Activated CD4-positive, CD25-positive, alpha-beta regulatory T cell treated with anti-CD3 and anti-CD28 coated beads, Interleukin-2, amount 50 U/mL, for 16 hours (primary cell): ENCODE data around the gene GRID1.
"Not testable (repeated sequence)": the region's sequence is repeated elsewhere in the genome, so short reads cannot be mapped to it uniquely, and the experiment has no call there.

Source experiments
- DNase-seq: peaks from one replicate; pipeline ENCODE4 v3.0.0-alpha.2; 2020; ENCODE audit warnings: low read depth, low spot score

Gene GRID1

DNA sequence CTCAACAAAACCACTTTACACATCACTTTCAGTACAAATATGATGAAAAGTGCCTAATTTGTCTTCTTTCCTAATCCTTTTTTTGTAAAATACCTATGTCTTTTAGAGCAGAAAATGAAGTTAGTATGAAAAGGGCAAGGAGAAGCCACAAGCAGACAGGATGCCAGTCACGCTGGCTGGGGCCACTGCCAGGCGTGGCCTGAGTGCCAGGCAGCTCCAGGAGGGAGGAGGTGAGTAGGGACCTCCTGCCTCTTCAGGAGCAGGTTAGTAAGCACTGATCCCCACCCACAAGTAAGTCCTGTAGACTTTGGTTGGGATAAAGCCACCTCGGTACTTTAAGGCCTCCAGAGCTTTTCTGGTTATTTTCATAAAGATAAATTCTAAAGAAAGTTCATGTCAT is 432.0 kb downstream of the GRID1 start:
- no peak for DNase-seq

DNA sequence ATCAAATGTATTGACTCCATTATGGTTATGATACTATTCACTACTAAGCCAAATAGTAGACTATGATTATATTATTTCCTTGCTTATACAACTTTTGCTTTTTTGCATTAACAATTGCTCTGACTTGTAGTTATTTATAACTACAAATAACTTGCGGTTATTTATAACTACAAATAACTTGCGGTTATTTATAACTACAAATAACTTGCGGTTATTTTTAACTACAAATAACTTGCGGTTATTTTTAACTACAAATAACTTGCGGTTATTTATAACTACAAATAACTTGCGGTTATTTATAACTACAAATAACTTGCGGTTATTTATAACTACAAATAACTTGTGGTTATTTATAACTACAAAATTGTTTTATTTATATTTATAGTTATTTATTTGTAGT is 436.6 kb downstream of the GRID1 start:
- DNase-seq: not testable (repeated sequence)

DNA sequence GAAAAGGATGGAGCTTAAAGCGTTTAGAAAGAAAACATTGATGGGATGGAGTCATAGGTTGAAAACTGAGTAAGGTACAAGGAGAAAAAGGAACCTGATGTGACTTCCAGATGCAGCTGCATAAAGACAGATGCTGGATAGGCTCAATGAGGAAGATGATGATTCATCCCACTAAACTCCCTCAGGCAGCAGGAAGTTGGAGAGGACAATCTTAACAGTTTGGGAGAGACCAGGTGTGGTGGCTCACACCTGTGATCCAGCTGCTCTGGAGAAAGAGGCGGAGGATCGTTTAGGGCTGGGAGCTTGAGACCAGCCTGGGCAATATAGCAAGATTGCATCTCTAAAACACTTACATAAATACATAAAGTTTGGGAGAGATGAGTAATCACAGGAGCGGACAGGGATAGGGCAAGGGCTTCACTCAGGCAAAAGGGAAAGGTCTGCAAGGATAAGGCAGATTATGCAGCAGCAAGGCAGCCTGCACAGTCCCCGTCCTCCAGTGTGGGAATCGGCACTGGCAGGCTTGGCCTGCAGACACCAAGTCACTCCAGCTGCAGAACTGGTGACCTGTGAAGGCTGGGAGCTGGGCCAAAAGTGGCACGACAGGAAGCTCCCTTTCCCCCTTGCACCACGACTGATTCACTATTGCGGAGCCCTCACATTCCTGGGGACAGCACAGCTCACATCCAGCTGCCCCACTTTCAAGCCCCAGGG is 438.5 kb downstream of the GRID1 start:
- no peak for DNase-seq

DNA sequence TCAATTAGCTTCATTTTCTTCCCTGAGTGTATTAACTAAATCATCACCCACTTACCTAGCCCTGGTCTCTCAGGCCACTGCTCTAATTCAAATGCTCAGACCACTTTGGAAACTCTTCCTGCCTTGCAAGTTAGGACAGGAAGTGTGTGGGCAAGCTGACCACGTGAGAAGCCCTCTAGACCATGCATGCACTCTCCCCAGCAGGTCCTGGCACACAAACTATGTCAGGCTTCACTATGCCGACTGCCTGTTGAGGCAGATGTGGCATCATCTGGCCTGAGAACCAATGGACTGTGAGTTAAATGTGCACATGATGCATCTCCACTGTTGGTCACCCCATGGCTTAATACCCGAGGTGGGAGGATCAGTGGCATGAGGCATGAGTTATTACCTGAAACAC is 439.6 kb downstream of the GRID1 start:
- no peak for DNase-seq

DNA sequence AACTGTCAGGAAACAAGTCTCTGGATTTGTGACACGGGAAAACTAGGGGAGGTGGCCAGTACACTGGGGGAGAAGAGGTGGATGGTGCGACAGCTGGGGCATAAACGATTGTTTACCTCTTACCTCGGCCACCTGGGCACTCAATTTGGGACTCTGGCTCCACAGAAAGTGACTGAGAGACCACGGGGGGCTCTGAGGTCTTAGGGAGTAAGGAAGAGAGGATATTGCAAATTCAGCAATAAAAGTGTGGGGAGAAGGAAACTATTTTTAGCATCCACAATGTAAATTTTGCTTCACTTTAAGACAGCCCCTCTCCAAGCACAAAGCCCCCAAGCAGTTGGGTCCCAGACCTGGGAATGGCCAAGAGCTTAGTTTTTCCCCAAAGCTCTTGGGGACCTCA is 440.5 kb downstream of the GRID1 start:
- no peak for DNase-seq

DNA sequence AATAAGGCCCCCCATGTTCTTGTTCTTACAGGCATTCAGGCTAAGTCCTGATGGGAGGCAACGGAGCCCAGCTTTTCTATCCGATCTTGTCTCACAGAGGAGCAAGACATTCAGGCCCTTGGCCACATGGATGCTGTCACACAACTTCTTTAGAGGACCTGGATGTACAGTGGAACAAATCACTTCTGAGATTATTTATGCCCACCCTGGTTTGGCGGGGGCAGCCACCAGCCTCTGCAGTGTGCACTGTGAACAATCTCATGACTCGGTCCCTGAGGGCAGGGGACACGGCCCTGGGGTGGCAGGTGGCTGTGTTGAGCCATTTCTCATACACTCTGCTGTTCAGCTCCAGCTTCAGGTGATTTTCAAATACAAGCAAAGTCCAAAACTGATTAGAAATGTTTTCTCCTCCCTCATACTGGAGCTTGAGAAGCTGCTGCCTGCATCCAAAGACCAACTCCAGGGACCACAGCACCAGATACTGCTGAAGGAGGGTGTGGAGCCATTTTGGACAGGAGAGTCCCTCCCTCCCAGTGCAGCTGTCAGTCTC is 441.3 kb downstream of the GRID1 start:
- no peak for DNase-seq

DNA sequence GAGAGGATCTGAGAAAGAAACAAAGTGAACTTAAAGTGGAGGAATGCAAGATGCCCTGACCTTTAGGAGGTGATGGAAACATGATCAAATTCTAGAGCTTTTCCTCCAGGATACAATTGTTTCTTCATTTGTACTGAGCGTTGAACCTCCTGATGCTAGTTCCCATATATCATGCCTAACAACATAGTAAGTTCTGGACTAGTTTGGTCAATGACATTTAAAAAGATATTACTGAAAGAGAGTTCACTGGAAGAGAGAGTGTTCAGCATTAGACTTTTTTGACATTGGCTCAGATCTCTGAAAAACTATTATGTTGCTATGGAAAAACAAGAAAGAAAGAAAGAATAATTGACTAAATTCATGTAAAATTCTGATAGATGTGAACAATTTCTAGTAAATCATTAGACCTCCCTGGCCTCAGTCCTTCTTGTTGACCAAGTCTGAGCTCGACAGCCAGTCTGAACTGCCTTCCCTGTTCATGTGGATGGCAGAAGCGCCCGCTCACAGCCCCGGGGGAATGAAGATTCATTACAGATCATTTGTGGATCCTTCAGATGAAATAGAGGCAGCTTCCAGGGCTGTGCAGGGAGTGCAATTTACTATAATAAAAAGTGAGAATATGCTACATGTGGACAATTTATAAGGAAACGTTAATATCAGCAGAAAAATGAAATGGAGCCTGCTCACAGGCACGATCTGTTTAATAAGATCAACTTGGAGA is 442.1 kb downstream of the GRID1 start:
- no peak for DNase-seq

DNA sequence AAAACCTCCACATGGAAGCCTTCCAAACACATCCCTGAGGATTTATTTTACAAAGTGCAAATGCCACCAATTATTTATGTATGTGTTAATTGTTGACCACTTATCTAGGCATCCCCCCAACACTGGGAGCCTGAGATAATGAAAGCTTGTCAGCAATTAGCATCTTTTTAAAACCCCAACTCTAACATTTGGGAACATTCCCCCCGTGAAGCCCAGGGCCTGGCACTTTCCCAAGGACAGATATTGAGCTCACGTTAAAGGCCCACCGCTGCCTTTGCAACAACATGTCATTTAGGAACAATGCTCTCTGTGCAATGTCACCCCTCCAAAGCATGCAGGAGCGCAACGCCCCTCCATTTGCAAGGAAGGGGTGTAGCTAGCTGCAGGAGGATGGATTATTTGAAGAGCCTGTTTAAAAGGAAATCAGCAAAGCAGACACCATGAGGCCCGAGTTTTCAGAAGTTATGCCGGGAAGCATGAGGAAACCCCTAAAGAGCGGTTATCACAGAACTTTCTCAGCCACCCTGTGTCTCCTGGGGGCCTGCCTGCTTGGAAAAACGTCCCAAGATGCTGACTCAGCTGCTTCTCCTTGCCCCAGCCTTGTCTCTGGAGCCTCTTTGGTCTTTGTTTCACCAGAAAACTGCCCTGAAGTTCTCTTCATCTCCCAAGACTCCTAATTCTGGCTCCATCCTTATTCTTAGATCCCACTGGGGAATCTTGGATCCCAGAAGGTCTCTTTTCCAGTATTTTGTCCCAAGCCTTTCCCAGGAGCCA is 444.1 kb downstream of the GRID1 start:
- no peak for DNase-seq

DNA sequence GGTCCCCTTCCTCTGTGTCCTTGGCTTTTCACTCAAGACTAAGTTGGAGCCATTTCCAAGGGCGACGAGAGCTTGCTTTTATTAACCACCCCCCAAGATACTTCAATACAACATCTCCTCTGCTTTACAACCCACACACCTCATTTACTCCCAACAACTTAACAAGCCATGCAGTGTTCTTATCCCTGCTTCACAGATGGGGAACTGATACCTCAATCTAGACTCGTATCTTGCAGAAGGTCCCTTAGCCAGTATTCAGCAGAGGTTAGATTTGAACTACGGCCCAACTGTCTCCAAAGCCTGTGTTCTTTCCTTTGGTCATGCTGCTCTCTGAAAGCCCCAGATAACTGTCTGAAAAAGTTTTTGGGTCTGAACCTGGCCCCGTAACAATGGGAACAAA is 444.8 kb downstream of the GRID1 start:
- no peak for DNase-seq

DNA sequence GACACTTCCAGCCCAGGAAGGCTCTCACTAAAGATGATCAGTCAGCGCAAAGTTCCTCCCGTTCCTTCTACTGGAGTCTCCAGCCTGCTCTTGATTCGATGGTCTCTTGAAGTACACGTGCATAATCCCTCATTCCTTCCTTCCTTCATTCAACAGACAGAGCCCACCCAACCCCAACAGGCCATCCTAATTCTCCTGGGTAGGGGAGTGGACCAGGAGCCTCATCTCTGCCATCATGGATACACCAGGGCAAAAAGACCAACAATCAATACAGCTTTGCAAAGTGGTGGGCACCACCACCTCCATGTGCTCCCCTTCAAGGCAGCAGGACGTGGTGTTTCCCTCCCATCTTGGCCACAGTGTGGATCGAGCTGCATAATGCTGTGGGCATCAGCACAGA is 446.3 kb downstream of the GRID1 start:
- DNase-seq: no peak

DNA sequence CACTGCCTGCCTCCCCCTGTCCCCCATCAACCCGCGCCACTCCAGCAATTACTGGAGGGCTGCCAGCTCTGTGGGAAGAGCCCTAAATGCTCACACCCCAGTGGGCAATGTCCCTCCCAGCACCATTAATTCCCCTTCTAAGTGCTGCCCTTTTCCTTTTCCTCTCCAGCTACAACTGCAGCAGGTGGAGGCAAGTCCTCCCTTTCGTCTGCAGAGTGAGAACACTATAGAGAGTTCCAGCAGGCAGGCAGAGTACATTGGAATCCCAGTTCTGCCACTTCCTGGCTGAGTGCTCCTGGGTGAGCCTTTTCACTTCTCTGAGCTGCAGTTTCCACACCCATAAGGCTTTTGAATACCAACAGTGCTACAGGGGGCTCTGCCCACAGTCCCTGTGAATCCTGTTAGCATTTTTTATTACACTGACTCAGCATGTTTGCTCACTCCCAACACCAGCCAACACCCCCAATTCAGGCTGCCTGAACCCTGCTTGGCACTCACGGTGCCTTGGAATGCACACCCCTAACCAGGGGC is 447.0 kb downstream of the GRID1 start:
- no peak for DNase-seq

DNA sequence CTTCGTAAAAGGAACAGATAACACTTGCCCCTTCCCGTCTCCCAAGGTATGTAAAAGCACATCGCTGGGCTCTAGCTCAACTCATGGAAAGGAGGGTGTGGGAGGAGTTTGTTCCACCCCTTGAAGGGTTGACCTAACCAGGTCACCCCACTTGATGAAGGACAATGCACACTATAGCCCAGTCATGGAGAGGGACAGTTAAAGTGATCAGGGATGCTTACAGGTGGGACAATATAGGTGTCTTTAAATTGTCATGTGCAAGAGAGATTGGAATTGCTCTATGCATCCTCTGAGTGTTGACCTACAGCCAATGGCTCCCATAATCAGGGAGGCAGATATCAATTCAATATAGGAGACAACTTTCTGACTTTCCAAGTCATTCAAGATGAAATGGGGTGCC is 448.2 kb downstream of the GRID1 start:
- no peak for DNase-seq

DNA sequence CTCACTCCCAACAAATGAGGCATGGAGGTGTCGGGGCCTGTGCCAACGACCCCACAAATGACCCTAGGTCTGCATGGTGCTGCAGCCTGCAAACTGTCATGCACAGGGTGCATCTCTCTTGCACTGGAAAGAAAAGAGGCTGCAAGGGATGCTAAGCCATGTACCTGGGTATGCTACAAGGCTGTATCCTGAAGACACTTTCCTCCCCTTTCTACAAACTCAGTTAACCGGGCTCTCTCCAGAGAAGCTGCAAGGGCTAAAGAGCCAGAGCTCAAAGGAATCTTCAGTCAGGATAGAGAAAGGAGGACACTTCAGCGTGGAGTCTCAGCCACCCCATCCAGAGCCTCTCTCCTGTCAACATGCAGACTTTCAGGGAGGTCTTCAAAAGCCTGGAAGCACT is 449.0 kb downstream of the GRID1 start:
- no peak for DNase-seq

DNA sequence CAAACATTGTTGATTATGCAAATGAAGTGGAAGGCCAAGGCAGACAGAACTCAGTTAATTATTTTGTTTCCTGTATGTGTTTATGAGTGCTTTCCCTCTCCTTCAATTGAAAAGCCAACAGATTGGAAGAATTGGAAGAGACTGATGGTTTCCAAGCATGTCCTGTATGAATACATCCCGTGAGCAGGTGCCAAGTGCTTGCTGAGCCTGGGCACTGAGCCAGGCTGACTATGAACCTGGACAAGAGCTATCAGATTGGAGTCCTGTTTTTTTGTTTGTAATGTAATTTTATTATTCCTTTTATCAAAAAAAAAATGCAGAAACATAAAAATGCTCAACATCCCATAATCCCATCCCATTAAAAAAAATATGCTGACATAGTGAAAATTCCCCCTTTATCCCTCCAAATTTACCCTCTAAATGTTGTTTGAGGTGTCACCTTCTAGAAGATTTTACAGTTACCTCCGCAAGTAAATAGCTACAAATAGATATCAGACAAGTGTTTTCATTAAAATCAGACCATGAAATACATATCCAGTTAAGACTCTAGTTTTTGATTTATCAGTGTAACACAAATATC is 449.5 kb downstream of the GRID1 start:
- DNase-seq: no peak

DNA sequence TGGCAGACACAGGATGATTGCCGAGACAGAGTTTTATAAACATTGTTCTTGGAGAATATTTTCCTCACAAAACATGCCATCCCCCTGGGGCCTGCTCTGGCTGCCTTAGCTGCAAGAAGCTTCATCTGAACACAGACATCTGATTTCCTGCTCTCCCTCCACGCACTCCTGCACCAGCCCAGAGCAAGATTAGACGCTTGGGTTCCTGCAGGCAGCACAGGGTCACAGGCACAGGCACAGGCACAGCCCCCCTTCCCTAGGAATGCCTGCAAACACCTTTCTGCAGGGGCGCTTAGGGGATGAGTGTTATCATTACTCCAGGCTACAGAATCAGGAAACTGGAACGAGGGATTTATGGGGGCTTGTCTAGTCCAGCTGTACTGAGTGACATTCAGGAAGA is 450.3 kb downstream of the GRID1 start:
- no peak for DNase-seq

DNA sequence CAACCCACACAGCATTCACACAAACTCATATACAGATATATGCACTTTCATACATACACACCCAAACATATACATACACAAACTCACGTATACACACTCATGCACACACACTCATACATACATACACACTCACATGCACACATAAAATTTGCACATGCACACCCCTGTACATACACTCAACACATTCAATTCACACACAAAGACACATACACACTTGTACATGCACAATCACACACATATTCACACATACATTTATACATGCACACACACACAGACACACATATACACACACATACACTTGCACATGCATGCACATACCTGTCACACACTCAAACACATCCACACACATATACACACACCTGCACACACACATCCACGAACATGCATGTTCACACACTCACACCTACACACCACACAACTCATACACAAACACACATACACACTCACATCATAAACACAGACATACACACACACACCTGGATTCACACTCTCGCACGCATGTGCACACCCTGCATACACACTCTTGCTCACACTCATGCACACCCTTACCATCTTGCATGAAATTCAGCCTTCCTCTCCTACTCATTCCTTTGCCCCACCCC is 451.2 kb downstream of the GRID1 start:
- no peak for DNase-seq

DNA sequence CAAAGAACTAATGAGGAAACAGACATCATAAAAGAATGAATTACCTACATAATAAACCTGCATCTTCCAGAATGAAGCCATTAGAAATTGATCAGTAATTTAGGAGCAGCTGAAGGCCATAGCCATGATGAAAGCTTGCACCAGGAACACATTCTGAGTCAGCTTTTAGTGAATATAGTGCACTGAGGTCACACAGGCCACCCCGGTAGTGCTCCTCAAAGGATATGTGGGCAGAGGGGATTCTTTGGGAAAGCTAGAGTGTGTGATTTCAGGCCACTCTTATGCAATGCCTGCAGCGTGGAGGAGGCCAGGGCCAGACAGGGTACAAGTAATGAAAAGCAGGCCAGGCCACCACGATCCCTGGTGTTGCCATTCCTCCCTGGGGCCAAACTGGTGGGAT is 451.9 kb downstream of the GRID1 start:
- no peak for DNase-seq

DNA sequence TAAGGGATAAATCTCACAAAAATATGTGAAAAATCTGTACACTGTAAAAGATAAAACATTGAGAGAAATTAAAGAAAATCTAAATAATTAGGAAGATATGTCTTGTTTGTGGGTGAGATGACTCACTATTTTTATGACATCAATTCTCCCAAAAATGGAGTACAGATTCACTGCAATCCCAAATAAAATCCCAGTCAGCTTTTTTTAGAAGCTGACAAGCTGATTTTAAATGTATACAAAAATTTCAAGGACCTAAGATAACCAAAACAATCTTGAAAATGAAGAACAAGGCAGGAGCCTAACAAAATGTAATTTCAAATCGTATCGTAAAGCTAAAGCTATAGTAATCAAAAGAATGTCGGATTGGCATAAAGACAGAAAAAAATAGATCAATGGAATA is 458.1 kb downstream of the GRID1 start:
- DNase-seq: no peak

DNA sequence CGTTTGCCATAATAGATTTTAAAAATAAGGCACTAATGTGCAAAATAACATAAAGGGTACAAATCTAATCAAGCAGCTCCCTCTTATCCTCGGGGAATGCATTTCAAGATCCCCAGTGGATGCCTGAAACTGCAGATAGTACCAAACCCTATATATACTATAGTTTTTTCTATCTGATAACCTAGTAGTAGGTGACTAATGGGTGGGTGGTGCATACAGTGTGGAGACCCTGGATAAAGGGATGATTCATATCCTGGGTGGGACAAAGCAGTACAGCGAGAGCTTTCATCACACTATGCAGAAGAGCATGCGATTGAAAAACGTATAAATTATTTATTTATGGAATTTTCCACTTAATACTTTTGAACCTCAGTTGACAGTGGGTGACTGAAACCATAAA is 464.5 kb downstream of the GRID1 start:
- DNase-seq: no peak

DNA sequence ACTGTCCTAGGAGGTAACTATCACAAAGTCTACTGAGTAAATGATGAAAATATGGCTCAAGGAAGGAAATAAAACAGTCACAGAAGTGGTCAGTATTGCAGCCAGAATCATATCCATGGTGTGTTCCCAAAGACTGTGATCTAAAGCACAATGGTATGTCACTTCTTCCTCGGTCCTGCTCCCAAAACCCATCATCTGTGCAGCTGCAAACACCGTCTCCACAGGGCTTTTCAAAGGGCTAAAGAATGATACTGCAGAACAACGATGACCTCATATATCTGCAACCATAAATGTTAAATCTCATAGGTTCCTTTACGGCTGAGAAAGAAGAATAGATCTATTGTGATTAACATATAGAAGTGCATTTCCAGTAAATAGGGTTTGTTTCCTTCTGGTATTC is 465.0 kb downstream of the GRID1 start:
- no peak for DNase-seq

DNA sequence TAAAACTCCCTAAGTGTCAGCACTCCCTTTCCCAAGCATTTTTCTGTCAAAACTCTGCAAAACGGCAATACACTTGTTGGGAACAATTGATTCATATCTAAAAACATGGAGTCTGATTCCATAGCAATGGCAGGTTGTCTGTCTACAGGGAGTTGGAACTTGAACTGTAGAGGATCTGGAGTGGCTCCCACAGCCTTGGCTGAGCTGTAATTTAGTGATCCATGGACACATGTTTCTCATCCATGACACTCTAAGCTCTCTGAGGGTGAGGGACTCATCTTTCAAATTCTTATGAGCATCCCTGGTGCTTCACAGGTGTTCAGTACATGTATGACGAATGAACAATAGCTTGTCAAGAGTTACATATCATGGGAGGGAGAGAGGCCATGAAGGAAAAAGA is 466.1 kb downstream of the GRID1 start:
- DNase-seq: no peak
